ENCODE measurements around the gene CPA2. TPM values are rescaled to one million over a fixed set of nuclear protein-coding genes. Genes with fewer than 3 reads are reported as not detected.

The CPA2 gene
- total RNA-seq, 2 donors from 2014 or later, result not detected

- Histone ChIP-seq H3K27me3 (replicated peaks; ENCODE audit: insufficient read depth) (no peaks in the 10 kb centered on the region), H3K4me1 (replicated peaks) (no peaks in the 10 kb centered on the region), H3K4me3 (no peak overlapping the region), H3K27ac (no peak overlapping the region), H3K36me3 (no peaks in the 10 kb centered on the region), H3K9me3 (no peaks in the 10 kb centered on the region)
- 52% methylated on average over 6 of the region's 6 CpGs for WGBS
- TF ChIP-seq POLR2AphosphoS5 (IDR thresholded peaks at IDR 0.05) (no peak), CTCF (IDR thresholded peaks at IDR 0.05) (no peak), POLR2A (IDR thresholded peaks at IDR 0.05) (no peak)
- intact Hi-C loops (cut with DNase I), result no loop called here
- no peak for DNase-seq (ENCODE audit: low spot score)
These were observed 67.6 kb downstream of the CPA2 start for GRCh38 chr7:130334274-130334673.

DNA sequence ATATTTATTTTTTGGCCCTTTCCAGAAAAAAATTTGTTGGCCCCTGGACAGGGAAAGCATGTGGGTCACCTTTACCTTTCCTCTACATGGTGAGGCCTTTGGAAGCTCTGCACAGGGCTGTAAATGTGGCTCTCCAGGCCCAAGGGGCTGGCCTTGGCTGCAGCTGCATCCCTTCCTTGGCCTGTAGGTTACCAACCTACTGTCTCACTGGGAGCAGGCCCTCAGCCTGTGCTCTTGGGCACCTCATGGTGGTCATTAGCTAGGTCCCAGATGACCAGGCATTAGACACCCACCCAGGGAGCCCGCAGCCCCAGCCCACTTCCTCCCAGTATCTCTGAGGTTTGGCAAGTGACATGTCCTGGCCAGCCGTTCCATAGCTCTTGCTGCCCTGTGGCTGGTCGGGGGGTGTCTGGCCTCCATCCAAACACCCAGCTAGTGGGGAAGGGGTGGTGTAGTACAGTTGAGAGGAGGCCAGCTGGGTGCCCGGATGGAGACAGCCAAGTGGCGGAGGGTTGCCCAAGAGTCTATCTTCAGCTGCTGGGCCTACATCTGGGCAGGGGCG, 70.8 kb downstream of the CPA2 start:
- TF ChIP-seq POLR2AphosphoS5 (IDR thresholded peaks at IDR 0.05), result no peak
- TF ChIP-seq POLR2A (IDR thresholded peaks at IDR 0.05), result no peak
- TF ChIP-seq CTCF (IDR thresholded peaks at IDR 0.05), result no peak
- H3K9me3 ChIP-seq, result no peaks in the 10 kb centered on the region
- 80% methylated on average over 5 of the region's 6 CpGs for WGBS
- H3K36me3 ChIP-seq, result no peaks in the 10 kb centered on the region
- no peaks in the 10 kb centered on the region for H3K27me3 ChIP-seq (replicated peaks; ENCODE audit: insufficient read depth)
- H3K27ac ChIP-seq, result no peak overlapping the region
- no peak overlapping the region for H3K4me3 ChIP-seq
- H3K4me1 ChIP-seq (replicated peaks), result no peaks in the 10 kb centered on the region
- intact Hi-C loops (cut with DNase I), result no loop called here
- no peak for DNase-seq (ENCODE audit: low spot score)

DNA sequence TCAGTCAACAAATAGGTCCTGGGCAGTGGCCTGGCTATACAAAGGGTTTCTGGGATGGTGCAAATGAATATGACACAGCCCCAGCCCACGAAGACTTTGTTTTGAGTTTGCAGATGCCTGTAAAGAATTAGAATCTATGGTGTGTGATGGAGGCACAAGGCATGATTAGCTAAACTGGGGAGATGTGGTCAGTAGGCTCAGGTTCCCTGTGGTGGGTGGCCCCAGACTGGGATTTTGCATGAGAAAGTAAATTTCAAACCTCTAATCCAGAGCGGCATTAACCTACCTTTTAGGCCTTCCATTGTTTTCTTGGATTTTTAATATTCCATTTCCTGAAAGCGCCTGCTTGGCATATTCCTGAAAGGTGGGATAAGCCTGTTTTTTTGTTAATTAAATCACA, 71.6 kb downstream of the CPA2 start:
- Histone ChIP-seq H3K27ac (no peak overlapping the region), H3K4me1 (replicated peaks) (no peaks in the 10 kb centered on the region), H3K9me3 (no peaks in the 10 kb centered on the region), H3K27me3 (replicated peaks; ENCODE audit: insufficient read depth) (no peaks in the 10 kb centered on the region), H3K4me3 (no peak overlapping the region), H3K36me3 (no peaks in the 10 kb centered on the region)
- DNase-seq (ENCODE audit: low spot score), result no peak
- no peak for TF ChIP-seq CTCF (IDR thresholded peaks at IDR 0.05)
- TF ChIP-seq POLR2A (IDR thresholded peaks at IDR 0.05), result no peak
- TF ChIP-seq POLR2AphosphoS5 (IDR thresholded peaks at IDR 0.05), result no peak
- 88% methylated on average over 3 of the region's 3 CpGs for WGBS
- intact Hi-C loops (cut with DNase I), result no loop called here

Other genes with a start within 250 kb of the CPA2 start
- 10 to 100 TPM; 11.8 to 24.4 TPM for gene ZC3HC1, start 215.5 kb upstream of the CPA2 start, total RNA-seq
- 10 to 100 TPM; 18.7 to 34.7 TPM for gene KLHDC10, start 196.3 kb upstream of the CPA2 start, total RNA-seq
- gene TMEM209, start 61.5 kb upstream of the CPA2 start, total RNA-seq, result 10 to 100 TPM; 11.9 to 21.5 TPM
- 1 to 10 TPM in 1 of 2 donors, not detected in 1; 2.0 TPM for gene SSMEM1, start 59.0 kb upstream of the CPA2 start, total RNA-seq
- under 1 TPM in 1 of 2 donors, not detected in 1; 0.23 TPM for gene CPA4, start 26.3 kb downstream of the CPA2 start, total RNA-seq
- gene CPA5, start 78.0 kb downstream of the CPA2 start, total RNA-seq, result 1 to 10 TPM in 1 of 2 donors, not detected in 1; 1.5 TPM
- under 1 TPM in 1 of 2 donors, not detected in 1; 0.14 TPM for gene CPA1, start 113.6 kb downstream of the CPA2 start, total RNA-seq
- gene CEP41, start 174.2 kb downstream of the CPA2 start, total RNA-seq, result 10 to 100 TPM in 1 of 2 donors, 1 to 10 TPM in 1; 6.6 to 16.2 TPM
- 10 to 100 TPM; 31.1 to 41.6 TPM for gene MEST, start 225.2 kb downstream of the CPA2 start, total RNA-seq